Measurements from ENCODE around the gene HOXC6.
A peak's percentile ranks its signal among the peaks of the same experiment; 100 is the strongest.

HOXC6 gene

GRCh38 chr12:54028314-54029201 is at the start of gene HOXC6:
TSS of gene HOXC6 (plus strand) at chr12:54028440. CDS start at chr12:54028522, 82 bp downstream.
- no peak for DNase-seq

- DNase-seq = no peak
These were observed 49.5 kb upstream of the HOXC6 start for GRCh38 chr12:53978477-53979356.

- no peak for DNase-seq
These were observed 48.0 kb upstream of the HOXC6 start for GRCh38 chr12:53980104-53980801.

GRCh38 chr12:53980802-53981496 is 47.3 kb upstream of the HOXC6 start:
- no peak for DNase-seq

- no peak for DNase-seq
These were observed 46.3 kb upstream of the HOXC6 start for GRCh38 chr12:53981634-53982565.

GRCh38 chr12:53982648-53983567 is 45.3 kb upstream of the HOXC6 start:
- no peak for DNase-seq

- DNase-seq = no peak
These were observed 44.7 kb upstream of the HOXC6 start for GRCh38 chr12:53983568-53983949.

- DNase-seq = no peak
These were observed 44.2 kb upstream of the HOXC6 start for GRCh38 chr12:53983950-53984572.

GRCh38 chr12:53984901-53985691 is 43.1 kb upstream of the HOXC6 start, which contains the start of gene HOXC10:
TSS of gene HOXC10 (plus strand) at chr12:53985146. CDS start at chr12:53985260, 114 bp downstream.
- DNase-seq = peak; percentile 81

- DNase-seq = no peak
These were observed 42.6 kb upstream of the HOXC6 start for GRCh38 chr12:53985692-53985993.

GRCh38 chr12:53985994-53986685 is 42.1 kb upstream of the HOXC6 start:
- no peak for DNase-seq

GRCh38 chr12:53986686-53987483 is 41.4 kb upstream of the HOXC6 start:
- DNase-seq = no peak

- no peak for DNase-seq
These were observed 40.4 kb upstream of the HOXC6 start for GRCh38 chr12:53987787-53988230.

- no peak for DNase-seq
These were observed 39.6 kb upstream of the HOXC6 start for GRCh38 chr12:53988541-53989226.

GRCh38 chr12:53989227-53990113 is 38.8 kb upstream of the HOXC6 start:
- DNase-seq = no peak

All from NCI-H510A (cell line).